Activated effector memory CD4-positive, alpha-beta T cell treated with Interleukin-2 at 50 U/mL for 16 hours (primary cell): Measurements from ENCODE around the gene LRRC31.
A peak's percentile ranks its signal among the peaks of the same experiment; 100 is the strongest.

Experiments used
- DNase-seq: peaks from one replicate; pipeline ENCODE4 v3.0.0-alpha.2; 2020

The LRRC31 gene

GRCh38 chr3:169869484-169870220 lies at the start of gene LRRC31:
LRRC31 (minus strand) TSS chr3:169869935; CDS start chr3:169869807, 128 bp downstream.
- no peak for DNase-seq

- no peak for DNase-seq
These were observed 44.6 kb upstream of the LRRC31 start for GRCh38 chr3:169914321-169914720.

- DNase-seq = no peak
These were observed 43.6 kb upstream of the LRRC31 start for GRCh38 chr3:169913323-169913722.

GRCh38 chr3:169911272-169911671 lies 41.5 kb upstream of the LRRC31 start, which contains the start of gene SAMD7:
SAMD7 (plus strand) TSS chr3:169911572; CDS start chr3:169919499, 7,927 bp downstream.
- no peak for DNase-seq

GRCh38 chr3:169907944-169908343 lies 38.2 kb upstream of the LRRC31 start:
- no peak for DNase-seq

GRCh38 chr3:169907476-169907875 lies 37.7 kb upstream of the LRRC31 start:
- DNase-seq = no peak

GRCh38 chr3:169905404-169905803 lies 35.7 kb upstream of the LRRC31 start:
- no peak for DNase-seq

- DNase-seq = no peak
These were observed 31.7 kb upstream of the LRRC31 start for GRCh38 chr3:169901453-169901852.

- DNase-seq = no peak
These were observed 27.5 kb upstream of the LRRC31 start for GRCh38 chr3:169897284-169897683.

- no peak for DNase-seq
These were observed 25.3 kb upstream of the LRRC31 start for GRCh38 chr3:169895072-169895471.

- no peak for DNase-seq
These were observed 24.4 kb upstream of the LRRC31 start for GRCh38 chr3:169894110-169894509.

GRCh38 chr3:169891886-169892285 lies 22.2 kb upstream of the LRRC31 start:
- DNase-seq = no peak

GRCh38 chr3:169886671-169887070 lies 16.9 kb upstream of the LRRC31 start:
- DNase-seq = no peak

- no peak for DNase-seq
These were observed 11.0 kb upstream of the LRRC31 start for GRCh38 chr3:169880576-169881250.

- DNase-seq = no peak
These were observed 10.3 kb upstream of the LRRC31 start for GRCh38 chr3:169879845-169880575.

- no peak for DNase-seq
These were observed 9.3 kb upstream of the LRRC31 start for GRCh38 chr3:169879013-169879557.

GRCh38 chr3:169871129-169871886 lies 1.6 kb upstream of the LRRC31 start:
- no peak for DNase-seq

- DNase-seq = no peak
These were observed 1.4 kb downstream of the LRRC31 start for GRCh38 chr3:169868369-169868768.

- DNase-seq = no peak
These were observed 2.0 kb downstream of the LRRC31 start for GRCh38 chr3:169867584-169868210.

- DNase-seq = no peak
These were observed 4.5 kb downstream of the LRRC31 start for GRCh38 chr3:169865176-169865767.

GRCh38 chr3:169864270-169864669 lies 5.5 kb downstream of the LRRC31 start:
- no peak for DNase-seq

- DNase-seq = peak; percentile 29
These were observed 6.3 kb downstream of the LRRC31 start for GRCh38 chr3:169863458-169863899.
